ENCODE results near the gene SERPINA4. TPM values are rescaled to one million over a fixed set of nuclear protein-coding genes. Genes with fewer than 3 reads are reported as not detected.
A peak's percentile ranks its signal among the peaks of the same experiment; 100 is the strongest.

Gene SERPINA4, protein sequence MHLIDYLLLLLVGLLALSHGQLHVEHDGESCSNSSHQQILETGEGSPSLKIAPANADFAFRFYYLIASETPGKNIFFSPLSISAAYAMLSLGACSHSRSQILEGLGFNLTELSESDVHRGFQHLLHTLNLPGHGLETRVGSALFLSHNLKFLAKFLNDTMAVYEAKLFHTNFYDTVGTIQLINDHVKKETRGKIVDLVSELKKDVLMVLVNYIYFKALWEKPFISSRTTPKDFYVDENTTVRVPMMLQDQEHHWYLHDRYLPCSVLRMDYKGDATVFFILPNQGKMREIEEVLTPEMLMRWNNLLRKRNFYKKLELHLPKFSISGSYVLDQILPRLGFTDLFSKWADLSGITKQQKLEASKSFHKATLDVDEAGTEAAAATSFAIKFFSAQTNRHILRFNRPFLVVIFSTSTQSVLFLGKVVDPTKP
- not detected for total RNA-seq (ENCODE audit: insufficient read depth, low replicate concordance)

DNA sequence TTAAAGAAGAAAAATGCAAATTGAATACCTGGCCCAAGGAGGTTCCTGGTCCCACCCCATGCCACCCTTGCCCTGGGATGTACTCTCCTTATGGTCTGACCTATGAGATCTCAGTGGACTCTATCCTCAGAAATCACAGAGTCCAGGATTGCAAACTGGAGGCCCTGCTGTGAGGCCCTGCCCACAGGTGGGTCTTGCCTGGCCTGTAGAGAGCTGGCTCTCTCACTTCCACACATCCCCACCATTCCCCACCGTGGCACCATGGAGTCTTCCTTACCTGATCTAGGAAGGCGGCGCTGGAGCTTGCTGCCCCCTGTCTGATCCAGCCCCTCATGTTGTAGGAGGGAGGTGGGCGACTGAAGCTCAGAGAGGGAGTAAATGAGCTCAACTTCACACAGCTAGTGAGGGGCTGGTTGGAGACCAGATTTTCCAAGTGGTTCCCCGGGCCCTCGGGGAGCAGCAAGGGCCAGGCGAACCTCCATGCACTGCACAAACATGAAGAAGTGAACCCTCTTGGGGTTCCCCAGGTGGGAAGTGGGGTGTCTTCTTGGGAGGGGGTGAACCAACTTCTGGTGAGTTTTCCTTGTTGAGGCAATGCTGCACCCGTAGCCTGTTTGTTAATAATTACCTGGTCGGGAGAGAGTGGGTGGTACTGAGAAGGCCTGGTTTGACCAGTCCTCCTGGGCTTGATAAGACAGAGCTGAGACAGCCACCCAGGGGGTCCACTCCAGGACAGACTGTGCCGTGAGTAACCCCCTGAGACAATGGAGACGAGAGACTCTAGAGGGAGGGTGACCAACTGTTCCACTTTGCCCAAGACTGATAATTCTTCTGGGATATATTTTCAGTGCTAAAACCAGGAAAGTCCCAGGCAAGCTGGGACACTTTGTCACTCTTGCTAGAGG, at the start of gene SERPINA4:
TSS of gene SERPINA4 (plus strand) at position 692 of the 905 bp plus-strand sequence. CDS start 2,041 bp downstream, outside the sequence.
- DNase-seq (ENCODE audit: low spot score), result no peak

DNA sequence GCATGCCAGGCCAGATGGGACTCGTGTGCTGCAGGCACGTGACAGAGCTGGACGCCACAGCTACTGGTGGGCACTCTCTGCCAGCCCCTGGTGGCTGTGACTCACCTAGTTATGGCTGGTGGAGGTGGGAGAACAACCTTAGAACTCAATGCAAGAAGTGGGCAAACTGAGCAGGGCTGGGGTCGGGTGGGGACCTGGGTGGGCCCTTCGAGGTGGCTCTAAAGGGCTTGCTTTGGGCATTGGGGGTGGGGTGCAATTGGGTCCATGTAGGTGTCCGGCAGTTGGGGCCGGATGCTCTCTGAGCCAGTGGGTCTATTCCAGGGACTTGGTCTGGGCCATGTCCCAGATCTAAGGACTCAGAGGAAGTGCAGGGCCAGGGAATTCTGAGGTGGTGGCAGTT, 46.9 kb upstream of the SERPINA4 start:
- no peak for DNase-seq (ENCODE audit: low spot score)

DNA sequence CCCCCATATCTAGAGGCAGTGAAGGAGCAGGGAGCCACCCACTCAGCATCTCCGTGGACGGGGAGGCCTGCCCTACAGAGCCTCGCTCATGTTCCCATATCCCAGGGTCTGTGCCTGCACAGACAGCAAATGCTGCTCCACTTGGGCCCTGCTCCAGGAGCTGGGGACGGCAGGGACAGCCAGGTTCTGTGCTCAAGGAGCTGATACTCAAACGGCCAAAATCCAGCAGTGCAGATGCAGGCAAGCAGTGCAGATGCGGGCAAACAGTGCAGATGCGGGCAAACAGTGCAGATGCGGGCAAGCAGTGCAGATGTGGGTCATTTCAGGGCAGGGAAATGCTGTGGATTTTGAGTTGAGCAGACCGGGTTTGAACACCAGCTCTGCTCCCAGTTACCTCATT, 45.8 kb upstream of the SERPINA4 start:
- no peak for DNase-seq (ENCODE audit: low spot score)

DNA sequence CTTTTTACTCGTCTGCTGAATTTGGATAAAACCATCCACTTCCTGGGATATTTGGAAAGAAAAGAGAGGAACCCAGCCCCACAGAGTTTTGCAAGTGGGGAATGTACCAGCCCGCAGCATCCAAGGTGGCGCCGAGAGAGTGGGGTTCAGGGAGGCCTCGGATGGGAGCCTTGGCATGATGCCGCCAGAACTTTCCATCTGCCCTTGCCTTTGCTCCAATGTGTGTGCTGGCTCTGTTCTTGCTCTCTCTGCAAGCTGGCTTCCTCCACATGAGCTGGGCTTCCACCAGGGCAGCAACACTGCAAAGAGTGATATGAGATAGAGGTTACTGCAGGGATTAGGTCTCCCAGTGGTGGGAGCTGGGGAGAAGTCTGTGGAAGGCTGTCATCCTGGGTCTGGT, 45.4 kb upstream of the SERPINA4 start:
- no peak for DNase-seq (ENCODE audit: low spot score)

DNA sequence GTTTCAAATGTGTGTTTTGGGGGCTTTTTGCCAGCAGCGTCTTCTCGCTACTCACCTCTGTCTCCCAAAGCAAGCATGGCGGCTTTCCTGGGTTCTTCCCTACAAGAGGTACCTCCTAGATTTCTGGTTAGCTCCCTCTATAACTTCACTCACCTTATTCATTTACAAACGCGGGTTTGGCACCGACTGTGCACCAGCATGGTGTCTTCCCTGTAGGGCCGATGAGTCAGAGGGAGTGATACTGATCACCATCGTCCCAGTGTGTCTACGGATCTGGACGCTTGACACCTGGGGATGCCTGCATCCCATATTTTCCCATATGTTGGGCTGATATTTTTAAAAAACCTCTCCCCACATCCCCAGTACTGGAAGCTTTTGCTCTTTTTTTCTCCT, 44.0 kb upstream of the SERPINA4 start:
- DNase-seq (ENCODE audit: low spot score), result no peak

DNA sequence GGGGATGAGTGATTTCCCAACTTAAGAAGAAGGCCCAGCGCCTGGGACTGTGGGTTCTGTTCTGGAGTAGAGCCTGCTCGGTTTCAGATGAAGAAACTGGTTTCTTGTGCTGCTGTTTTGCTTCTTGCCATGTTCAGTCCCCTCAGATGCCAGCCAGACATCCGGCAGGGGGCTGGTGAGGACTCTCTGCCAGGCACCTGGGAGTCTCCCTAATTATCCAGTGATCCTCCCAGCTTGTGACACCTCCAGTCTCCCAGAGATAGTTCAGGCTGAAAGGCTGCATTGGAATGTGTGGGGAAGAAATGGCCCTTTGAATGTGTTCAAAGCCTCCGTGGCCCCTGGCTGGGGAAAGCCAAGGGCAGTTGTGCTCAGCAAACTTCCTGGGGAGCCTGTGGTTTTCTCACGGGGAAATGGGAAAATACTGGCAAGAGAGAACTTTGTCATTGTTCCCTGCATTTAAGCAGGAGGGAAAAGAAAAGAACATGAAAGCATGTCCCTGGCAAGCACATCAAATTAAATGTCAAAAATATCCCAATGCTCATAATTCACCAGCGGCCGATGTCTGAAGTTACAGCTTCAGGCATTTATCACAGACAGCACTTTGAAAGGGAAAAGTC, 43.5 kb upstream of the SERPINA4 start:
- DNase-seq (ENCODE audit: low spot score), result no peak

DNA sequence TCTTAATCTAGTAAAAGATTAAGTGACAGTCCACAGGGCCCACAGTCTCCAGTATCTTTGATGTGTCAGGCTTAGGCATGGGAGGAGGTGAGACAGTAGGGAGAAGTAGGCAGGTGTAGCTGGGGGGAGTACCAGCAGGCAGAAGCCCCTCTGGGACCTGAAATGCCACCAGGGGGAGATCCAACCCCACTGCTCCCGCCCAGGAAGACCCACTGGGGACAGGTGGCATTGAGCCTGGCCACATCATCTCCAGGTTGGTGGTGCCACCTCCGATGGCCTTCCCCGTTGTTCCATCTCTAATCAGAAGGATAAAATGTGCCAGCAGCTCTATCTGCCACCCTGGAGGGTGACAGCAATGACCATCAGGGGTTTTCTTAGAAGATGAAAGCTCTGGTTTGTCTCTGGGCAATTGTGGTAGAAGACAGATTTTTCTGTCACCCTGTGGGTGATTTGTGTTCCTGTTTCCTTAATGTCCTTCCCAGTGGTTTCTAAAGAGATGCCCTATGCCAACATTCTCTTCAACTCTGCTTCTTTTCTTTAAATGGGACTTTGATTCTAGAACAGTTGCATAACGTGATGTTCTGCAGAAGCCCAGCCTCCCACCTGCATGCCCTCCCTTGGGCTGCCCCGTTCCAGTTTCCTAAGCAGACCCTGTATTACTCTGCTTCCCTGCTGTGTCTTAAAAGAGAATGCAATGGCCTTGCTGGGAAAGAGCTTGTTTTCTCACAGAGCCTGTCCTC, 39.7 kb upstream of the SERPINA4 start:
- no peak for DNase-seq (ENCODE audit: low spot score)

DNA sequence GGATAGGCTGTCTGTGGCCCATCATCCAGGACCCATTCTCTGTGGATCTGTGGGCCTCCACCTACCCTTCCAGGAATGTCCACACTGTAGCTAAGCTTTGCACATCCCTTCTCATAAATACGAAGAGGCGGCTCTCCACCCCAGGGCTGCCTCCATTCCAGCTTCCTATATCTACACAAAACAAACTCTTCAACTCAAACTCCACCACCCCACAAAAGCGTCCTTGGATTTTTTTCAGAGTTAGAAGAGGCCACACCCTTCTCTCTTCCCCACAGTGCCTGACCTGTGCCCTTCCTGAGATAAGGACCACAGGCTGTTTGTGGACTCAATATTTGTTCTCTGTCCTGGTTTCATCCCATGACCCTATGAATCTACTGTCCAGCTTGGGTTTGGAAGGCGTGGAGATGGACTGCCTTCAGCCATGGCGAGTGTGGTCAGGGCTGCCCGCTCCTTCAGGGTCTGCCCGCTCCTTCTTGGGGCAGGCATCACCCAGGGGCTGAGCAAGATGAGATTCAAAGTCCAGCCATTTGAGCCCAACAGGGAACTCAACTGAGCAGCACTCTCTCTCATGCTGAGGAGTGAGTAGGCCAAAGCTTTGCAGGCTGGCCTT, 39.0 kb upstream of the SERPINA4 start:
- DNase-seq (ENCODE audit: low spot score), result no peak

DNA sequence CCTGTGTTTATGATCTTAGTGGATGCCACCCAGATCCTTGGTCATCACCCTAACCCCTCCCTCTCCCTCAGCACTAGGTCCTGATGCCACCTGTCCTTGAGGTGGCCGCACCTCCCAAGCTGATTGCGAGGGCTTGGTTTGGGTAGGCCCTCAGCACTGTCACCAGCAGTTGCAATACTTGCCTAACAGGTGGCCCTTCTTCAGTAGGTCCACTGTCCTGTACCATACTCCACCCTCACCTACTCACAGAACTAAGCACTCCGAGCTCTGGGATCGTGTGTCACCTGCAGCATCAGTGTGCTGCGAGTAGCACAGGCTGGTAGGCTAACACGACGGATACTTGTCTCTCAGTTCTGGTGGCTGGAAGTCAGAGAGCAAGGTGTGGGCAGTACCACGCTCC, 38.0 kb upstream of the SERPINA4 start:
- no peak for DNase-seq (ENCODE audit: low spot score)

DNA sequence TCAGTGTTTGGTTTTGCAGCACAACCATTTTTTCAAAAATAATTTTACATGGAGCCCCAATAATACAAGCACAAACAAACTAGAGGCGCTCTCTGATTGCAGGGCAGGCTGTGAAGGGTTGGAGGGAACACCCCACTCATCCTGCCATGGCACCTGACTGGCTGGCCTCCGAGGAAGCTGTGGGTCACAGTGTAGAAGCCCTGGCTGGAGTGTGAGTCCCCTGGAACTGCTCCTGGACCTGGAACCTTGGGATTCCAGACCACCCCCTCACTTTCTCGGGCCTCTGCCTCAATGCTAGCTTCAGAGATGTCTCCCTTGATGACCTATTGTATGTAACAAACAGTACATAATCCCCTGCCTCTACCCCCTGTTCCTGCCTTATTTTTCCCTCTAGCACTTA, 37.1 kb upstream of the SERPINA4 start:
- DNase-seq (ENCODE audit: low spot score), result no peak

DNA sequence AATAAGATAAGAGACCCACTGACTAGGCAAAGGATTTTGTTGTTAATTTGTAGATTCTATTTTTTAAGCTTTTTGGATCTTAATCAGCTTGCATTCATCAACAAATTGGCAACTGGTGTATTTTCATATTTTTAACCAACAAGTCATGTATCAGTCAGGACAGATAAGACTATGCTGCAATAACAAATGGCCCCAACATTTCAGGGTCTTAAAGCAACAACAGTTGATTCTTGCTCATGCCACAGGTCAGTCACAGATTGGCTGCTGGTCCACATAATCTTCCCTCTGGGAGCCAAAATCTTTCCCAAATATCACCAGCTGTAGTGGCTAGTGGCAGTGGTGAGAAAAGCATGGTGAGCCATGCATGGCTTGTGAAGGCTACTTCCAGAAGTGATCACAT, 30.1 kb upstream of the SERPINA4 start:
- DNase-seq (ENCODE audit: low spot score), result no peak

DNA sequence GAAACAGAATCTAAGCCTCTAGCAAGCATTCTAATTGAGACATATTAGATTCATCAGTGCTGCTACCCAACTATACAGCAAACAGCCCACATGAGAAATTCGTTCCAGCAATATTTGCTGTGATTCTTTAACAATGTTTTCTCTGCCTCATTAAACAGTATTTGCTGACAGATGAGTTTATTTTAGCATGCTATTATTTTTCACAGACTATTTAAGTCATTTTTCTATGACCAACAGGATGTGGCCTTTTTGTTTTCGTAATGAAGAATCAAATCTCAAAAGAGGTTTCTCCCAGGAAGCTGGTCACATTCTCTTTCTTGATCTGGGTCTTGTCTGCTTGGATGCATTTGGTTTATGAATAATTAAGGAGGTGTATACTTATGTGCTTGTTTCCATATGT, 28.8 kb upstream of the SERPINA4 start:
- no peak for DNase-seq (ENCODE audit: low spot score)

DNA sequence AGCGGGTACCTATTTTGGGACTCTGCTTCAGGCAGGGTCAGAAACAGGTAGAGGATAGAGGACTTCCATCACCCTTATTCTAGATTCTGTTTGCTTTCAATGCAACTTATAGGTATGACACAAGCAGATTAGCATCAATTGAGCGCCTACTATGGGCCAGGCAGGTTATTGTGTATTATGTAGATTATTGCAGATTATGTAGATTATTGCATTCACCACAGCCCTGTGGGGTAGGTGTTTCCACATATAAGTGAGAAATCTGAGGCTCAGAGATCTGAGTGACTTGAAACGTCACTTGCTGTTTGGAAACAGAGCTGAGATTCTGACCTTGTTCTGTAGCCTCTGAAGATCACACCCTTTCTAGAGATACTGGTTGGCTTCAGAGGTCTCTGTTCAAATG, 25.7 kb upstream of the SERPINA4 start:
- DNase-seq (ENCODE audit: low spot score), result no peak

DNA sequence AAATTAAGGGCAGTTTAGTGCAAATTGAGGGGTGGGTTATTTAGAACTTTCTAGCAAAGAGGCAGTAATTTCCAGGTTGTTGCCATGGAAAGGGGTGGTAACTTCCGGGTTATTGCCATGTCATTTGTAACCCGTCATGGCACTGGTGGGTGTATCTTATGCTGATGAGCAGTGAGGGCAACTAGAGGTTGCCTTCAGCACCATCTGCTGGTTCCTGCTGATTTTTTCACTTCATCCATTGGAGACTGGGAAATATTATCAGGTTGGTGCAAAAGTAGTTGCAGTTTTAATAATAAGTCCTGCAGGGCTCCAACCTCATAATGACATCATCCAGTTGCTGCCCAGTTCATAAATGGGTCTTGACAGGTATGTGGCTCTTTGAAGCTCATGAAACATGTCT, 24.4 kb upstream of the SERPINA4 start:
- DNase-seq (ENCODE audit: low spot score), result no peak

DNA sequence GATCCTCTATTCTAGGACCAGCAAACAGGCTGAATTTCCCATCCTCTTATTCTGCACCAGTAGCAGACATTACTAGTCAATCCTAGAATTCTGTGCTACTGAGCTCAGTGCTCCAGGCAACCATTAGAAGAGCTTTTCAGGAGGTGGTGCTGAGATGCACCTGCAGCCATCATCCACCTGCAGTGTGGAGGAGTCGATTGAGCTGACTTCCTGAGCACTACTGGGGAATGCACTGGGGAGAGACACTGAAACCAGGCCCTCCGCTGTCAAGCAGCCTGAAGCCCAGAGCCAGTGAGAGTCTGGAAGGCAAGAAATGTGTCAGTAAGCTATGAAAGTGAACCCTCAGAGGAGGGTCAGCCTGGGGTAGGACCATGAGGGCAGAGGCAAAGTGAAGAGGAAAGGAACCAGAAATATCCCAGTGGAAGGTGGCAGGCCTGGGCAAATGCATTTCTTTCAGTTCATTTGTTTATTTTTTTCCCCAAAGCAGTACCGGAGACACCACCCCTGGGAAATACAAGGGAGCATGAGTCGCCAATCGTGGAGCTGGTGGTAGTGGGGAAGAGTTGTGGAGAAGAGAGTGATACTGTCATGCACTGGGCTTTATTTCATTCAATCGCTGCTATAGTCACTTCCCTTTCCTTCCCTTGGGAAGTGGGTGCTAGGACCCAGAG, 23.0 kb upstream of the SERPINA4 start:
- DNase-seq (ENCODE audit: low spot score), result no peak

DNA sequence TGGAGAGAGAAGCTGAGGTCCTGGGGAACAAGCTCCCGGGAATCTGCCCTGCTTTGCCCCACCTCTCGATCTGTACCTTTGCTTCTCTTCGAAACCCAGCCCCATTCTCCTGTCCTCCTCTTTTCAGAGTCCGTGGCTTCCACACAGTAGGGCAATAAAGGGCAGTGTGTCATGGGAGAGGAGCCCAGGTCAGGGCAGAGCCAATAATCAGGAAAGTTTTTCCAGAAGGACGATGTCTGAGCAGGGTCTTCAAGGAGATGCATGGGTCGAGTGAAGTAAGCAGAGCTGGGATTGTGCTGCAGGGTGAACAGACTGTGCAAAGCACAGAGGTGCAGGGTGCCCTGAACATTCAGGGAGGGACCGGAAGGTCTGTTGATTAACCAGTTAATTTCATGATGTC, 22.1 kb upstream of the SERPINA4 start:
- DNase-seq (ENCODE audit: low spot score), result no peak

DNA sequence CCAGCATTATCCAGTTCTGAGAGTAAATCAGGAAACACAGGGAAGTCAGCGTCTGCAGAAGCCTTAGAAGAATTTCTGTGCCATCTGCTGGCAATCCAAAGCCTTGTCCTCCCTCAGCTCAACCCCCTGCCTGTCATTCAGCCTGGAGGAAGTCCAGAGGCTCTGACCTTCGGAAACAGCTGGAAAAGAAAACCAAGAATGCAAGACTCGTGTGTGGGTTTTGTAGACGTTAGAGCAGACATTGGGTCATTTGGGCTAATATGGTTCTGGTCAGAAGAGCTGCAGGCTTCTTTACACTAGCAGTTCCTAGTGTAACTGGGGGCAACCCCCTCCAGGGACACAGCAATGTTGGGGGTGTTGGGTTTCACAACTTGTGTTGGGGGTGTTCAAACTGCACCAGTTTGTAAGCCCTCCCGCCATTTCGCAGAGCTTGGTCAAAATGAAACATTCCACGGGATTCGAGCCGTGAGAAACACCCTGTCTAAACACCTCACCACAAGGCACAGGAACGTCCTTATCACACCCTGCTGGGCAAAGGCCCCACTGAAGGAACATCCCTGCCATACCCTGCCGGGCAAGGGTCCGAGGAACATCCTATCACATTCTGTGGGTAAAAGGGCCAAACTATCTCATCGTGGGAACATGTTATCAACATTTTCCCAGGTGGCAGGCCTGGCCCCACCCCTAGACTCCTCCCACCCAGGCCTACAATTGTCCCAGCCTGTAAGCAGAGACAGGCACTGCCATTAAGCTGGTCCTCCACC, 21.0 kb upstream of the SERPINA4 start:
- DNase-seq (ENCODE audit: low spot score), result peak; percentile 27

DNA sequence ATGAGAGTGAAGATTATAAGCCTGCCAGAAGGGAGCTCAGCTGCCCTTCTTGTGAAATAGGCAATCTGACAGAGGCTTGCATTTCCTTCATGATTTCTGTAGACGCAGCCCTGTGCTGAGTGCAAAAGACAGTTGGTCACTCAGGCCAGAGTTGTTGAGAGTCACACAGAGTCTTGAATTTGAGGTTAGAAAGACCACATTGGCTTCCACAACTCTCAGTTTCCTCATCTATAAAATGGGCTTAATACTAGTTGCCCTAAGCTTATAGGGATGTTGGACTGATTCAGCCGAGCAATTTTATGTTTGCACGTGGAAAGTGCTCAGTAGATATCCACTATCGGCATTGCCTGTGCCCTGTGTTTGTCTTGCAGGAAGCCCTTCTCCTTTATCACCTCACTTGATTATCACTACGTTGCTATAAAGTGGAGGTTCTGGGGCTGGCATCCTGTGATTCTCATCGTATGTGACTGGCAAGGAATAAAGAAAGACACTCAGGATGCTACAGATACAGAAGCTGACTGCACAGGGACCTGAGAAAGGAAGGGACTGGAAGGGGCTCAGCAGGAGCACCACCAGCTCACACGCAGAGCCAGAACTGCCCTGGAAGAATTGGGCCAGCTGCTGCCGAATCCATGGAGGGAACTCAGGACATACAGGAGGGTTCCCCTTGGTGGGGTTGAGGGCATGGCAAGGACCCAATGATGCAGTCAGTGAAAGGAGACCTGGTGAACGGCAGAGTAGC, 19.8 kb upstream of the SERPINA4 start:
- DNase-seq (ENCODE audit: low spot score), result no peak
